ENCODE data around the gene DNAAF1. TPM values are rescaled to one million over a fixed set of nuclear protein-coding genes. Genes with fewer than 3 reads are reported as not detected.

The DNAAF1 gene
- total RNA-seq, 2 donors from 2014 or later = 0.32 to 8.2 TPM

DNA sequence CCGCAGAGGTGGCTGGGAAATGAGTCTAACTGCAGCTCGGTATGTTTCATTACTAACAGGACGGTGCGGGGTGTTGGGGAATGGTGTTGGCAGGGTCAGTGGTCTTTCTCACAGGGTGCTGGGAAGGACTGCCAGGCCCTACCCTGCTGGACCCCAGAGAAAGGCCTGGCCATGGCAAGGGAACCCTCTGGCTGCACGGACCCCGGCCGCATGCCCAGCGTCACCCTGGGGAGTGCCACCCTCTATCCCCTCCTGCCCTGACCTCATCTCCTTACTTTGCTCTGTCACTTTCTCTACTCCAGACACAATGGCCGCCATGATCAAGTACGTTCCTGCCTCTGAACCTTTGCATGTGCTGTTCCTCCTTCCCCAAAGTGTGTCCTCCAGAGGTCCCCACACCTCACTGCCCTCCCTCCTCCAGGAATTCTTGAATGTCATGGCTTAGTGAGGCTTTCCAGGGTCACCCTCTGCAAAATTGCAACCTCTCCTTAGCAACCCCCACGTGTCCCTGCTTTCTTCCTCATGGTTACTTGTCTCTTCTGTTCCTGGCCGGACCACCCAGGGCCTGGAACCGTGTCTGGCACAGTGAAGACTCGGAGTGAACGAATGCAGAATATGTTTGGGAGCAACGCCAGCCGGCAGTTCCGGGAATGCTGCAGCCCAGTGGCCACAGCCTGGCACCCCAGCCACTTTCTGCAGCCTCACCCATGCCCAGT is 61.0 kb downstream of the DNAAF1 start:
- TF ChIP-seq POLR2AphosphoS5 (IDR thresholded peaks at IDR 0.05) = no peak
- TF ChIP-seq, protein P1, sequence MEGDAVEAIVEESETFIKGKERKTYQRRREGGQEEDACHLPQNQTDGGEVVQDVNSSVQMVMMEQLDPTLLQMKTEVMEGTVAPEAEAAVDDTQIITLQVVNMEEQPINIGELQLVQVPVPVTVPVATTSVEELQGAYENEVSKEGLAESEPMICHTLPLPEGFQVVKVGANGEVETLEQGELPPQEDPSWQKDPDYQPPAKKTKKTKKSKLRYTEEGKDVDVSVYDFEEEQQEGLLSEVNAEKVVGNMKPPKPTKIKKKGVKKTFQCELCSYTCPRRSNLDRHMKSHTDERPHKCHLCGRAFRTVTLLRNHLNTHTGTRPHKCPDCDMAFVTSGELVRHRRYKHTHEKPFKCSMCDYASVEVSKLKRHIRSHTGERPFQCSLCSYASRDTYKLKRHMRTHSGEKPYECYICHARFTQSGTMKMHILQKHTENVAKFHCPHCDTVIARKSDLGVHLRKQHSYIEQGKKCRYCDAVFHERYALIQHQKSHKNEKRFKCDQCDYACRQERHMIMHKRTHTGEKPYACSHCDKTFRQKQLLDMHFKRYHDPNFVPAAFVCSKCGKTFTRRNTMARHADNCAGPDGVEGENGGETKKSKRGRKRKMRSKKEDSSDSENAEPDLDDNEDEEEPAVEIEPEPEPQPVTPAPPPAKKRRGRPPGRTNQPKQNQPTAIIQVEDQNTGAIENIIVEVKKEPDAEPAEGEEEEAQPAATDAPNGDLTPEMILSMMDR (IDR thresholded peaks at IDR 0.05) = no peak
- TF ChIP-seq POLR2A (IDR thresholded peaks at IDR 0.05) = no peak
- H3K36me3 ChIP-seq = no peaks in the 10 kb centered on the region
- H3K4me3 ChIP-seq = no peak overlapping the region
- DNase-seq (ENCODE audit: low spot score) = no peak
- H3K9me3 ChIP-seq = no peaks in the 10 kb centered on the region
- no peaks in the 10 kb centered on the region for H3K4me1 ChIP-seq (replicated peaks)
- intact Hi-C loops (cut with DNase I) = no loop called here
- WGBS = 86% methylated on average over 18 of the region's 18 CpGs
- no peak overlapping the region for H3K27ac ChIP-seq
- no peaks in the 10 kb centered on the region for H3K27me3 ChIP-seq (replicated peaks; ENCODE audit: insufficient read depth)

DNA sequence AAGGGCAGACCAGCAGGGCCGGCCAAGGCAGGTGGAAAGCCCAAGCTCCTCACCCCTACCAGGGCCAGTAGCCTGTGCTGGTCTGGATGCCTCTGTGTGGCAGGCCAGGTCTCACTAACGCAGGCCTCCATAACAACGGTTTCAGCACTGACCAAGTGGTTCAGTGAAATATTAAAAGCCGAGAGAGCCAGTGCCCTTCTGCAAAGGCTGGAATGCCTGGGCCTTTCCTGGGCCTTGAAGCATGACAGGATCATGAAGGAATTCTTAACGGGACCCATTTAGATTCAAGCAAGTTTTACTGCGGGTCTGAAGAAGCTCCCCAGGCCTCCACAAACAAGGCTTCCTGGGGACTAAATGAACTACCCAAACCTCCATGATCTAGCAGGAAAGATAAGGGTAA is 62.1 kb downstream of the DNAAF1 start:
- Histone ChIP-seq H3K9me3 (no peaks in the 10 kb centered on the region), H3K27ac (no peak overlapping the region), H3K4me3 (no peak overlapping the region), H3K27me3 (replicated peaks; ENCODE audit: insufficient read depth) (no peaks in the 10 kb centered on the region), H3K36me3 (no peaks in the 10 kb centered on the region), H3K4me1 (replicated peaks) (no peaks in the 10 kb centered on the region)
- no peak for DNase-seq (ENCODE audit: low spot score)
- TF ChIP-seq POLR2AphosphoS5 (IDR thresholded peaks at IDR 0.05) (no peak), POLR2A (IDR thresholded peaks at IDR 0.05) (no peak)
- TF ChIP-seq, protein P1 (IDR thresholded peaks at IDR 0.05) = no peak
- 68% methylated on average over 6 of the region's 6 CpGs for WGBS
- intact Hi-C loops (cut with DNase I) = no loop called here

DNA sequence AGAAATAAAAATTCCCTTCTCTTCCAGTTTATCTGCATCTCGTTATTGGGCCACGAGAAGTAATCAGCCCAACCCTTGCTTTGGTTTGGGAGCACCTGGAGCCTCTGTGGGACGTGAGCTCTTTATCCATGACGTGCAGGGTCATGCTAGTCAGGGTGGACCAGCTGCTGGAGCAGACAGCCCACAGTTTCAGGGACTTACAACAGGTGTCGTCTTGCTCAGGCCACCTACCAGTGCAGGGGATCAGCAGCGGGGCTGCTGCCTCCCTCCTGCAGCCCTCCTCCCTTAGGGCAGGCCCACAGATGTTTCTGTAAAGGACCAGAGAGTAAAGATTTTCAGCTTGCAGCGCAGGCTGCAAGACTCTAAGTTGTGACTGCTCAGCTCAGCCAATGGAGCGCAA is 62.8 kb downstream of the DNAAF1 start:
- TF ChIP-seq POLR2AphosphoS5 (IDR thresholded peaks at IDR 0.05) = no peak
- TF ChIP-seq POLR2A (IDR thresholded peaks at IDR 0.05) = no peak
- H3K9me3 ChIP-seq = no peaks in the 10 kb centered on the region
- no peak overlapping the region for H3K27ac ChIP-seq
- no peak overlapping the region for H3K4me3 ChIP-seq
- no peak for DNase-seq (ENCODE audit: low spot score)
- intact Hi-C loops (cut with DNase I) = no loop called here
- H3K36me3 ChIP-seq = no peaks in the 10 kb centered on the region
- 72% methylated on average over 8 of the region's 8 CpGs for WGBS
- H3K4me1 ChIP-seq (replicated peaks) = no peaks in the 10 kb centered on the region
- no peaks in the 10 kb centered on the region for H3K27me3 ChIP-seq (replicated peaks; ENCODE audit: insufficient read depth)

DNA sequence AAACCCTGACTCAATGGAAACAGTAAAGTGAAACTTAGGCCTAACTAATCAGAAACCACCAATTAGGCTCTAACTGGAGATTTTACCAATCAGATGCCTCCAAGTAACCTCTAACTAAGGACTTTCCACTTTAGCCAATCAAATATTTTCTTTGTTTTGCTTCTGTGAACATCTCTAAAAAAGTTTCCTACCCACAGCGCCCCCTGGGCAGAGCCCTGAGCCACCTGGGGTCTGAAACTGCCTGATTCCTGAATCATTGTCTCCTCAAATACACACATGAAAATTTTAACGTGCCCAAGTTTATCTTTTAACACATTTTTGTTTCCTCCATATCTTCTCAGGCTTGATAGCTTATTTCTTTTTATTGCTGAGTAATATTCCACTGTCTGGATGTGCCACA is 64.9 kb downstream of the DNAAF1 start:
- Histone ChIP-seq H3K9me3 (no peaks in the 10 kb centered on the region), H3K27me3 (replicated peaks; ENCODE audit: insufficient read depth) (no peaks in the 10 kb centered on the region), H3K36me3 (no peaks in the 10 kb centered on the region), H3K4me1 (replicated peaks) (no peaks in the 10 kb centered on the region), H3K4me3 (no peak overlapping the region), H3K27ac (no peak overlapping the region)
- TF ChIP-seq POLR2A (IDR thresholded peaks at IDR 0.05) (no peak), POLR2AphosphoS5 (IDR thresholded peaks at IDR 0.05) (no peak)
- TF ChIP-seq, protein P1 (IDR thresholded peaks at IDR 0.05) = no peak
- DNase-seq (ENCODE audit: low spot score) = no peak
- intact Hi-C loops (cut with DNase I) = no loop called here
- WGBS = 89% methylated on average over 2 of the region's 2 CpGs

DNA sequence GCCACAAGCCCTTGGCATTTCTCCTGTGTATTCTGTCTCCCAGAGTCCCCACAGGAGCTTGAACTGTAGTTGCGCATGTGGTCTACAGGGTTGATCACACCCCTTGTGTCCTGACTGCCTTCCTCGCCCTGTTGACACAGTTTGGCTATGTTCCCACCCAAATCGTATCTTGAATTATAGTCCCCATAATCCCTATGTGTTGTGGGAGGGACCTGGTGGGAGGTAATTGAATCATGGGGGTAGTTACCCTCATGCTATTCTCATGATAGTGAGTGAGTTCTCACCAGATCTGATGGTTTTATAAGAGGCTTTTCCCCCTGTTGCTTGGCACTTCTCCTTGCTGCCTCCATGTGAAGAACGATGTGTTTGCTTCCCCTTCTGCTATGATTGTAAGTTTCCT is 67.0 kb downstream of the DNAAF1 start:
- Histone ChIP-seq H3K36me3 (no peaks in the 10 kb centered on the region), H3K4me1 (replicated peaks) (no peaks in the 10 kb centered on the region), H3K4me3 (no peak overlapping the region), H3K9me3 (no peaks in the 10 kb centered on the region), H3K27me3 (replicated peaks; ENCODE audit: insufficient read depth) (no peaks in the 10 kb centered on the region), H3K27ac (no peak overlapping the region)
- no peak for DNase-seq (ENCODE audit: low spot score)
- intact Hi-C loops (cut with DNase I) = no loop called here
- 35% methylated on average over 4 of the region's 4 CpGs for WGBS
- TF ChIP-seq POLR2A (IDR thresholded peaks at IDR 0.05) (no peak), POLR2AphosphoS5 (IDR thresholded peaks at IDR 0.05) (no peak)
- TF ChIP-seq, protein P1 (IDR thresholded peaks at IDR 0.05) = no peak
